Posterior cingulate gyrus (tissue), 11 donors: ENCODE measurements around the gene POLG2.
A peak's percentile ranks its signal among the peaks of the same experiment; 100 is the strongest.
"Not testable (repeated sequence)": the region's sequence is repeated elsewhere in the genome, so short reads cannot be mapped to it uniquely, and the experiment has no call there.

ENCODE experiments used
- DNase-seq, 10 donors: peaks; one replicate each; pipeline versions ENCODE4 v3.0.0 to v3.0.0-alpha.2; 2020 to 2021; ENCODE audit warnings: mixed read lengths in 3 of 10
- intact Hi-C: fragments of 100-400 bp; cut with DNase I; formaldehyde crosslinking; loops from one replicate; pipeline ENCODE4 v1.15.1; 2023

Gene POLG2

DNA sequence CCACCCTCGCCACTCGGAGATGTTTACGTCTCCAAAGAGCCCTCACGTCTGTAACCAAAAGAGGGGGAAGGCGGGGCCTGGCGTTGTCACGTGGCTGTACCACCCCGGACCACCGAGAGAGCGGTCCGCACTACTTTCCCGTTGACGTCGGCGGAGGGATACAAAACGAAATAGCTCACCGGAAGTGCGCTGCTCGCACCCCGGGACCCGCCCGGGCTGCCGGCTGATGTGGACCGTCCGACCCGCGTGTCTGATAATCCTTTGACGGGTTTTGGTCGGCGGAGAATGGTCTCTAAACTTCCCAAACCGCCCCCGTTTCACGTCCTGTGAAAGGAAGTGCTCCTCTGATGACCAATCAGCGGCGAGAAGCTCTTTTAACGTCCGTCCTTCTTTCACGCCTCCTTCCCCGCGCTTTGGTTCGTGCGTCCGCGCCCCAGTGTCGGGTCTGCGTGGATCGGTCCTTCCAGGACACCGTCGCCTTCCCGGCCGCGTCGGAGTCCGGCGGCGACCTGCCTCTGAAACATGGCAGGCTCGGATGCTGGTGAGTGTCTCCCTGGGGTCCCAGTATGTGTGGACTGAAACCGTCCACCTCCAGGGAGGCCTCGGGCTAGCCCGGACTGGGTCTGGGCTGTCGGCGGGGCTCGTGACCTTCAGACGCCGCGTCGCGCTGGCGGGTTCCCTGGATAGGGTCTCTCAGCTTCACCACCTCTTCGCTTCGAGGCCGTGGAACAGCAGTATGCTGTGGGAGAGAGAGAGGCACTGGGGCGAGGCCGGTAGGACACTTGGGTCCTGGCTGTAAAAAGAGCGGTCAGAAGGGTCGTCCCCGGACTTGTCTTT, 9.9 kb upstream of the POLG2 start, which contains the start of gene CEP95:
TSS of gene CEP95 (plus strand) at position 402 of the 837 bp plus-strand sequence. CDS start at position 523, 121 bp downstream.
- intact Hi-C loops, result loop anchor here (5.0 kb wide), 1 partner anchor 156 kb away; the partner anchor contains the start of gene SMURF2
- peak; percentile 87 to 99 (median 93) for DNase-seq

GRCh38 chr17:64506201-64506575, 9.3 kb upstream of the POLG2 start, which contains the start of gene DDX5:
TSS of gene DDX5 (minus strand) at chr17:64506289. CDS start at chr17:64506119, 170 bp downstream.
- intact Hi-C loops, result loop anchor here (5.0 kb wide), 1 partner anchor 156 kb away; the partner anchor contains the start of gene SMURF2
- DNase-seq, result peak; percentile 94 to 99 (median 95)

DNA sequence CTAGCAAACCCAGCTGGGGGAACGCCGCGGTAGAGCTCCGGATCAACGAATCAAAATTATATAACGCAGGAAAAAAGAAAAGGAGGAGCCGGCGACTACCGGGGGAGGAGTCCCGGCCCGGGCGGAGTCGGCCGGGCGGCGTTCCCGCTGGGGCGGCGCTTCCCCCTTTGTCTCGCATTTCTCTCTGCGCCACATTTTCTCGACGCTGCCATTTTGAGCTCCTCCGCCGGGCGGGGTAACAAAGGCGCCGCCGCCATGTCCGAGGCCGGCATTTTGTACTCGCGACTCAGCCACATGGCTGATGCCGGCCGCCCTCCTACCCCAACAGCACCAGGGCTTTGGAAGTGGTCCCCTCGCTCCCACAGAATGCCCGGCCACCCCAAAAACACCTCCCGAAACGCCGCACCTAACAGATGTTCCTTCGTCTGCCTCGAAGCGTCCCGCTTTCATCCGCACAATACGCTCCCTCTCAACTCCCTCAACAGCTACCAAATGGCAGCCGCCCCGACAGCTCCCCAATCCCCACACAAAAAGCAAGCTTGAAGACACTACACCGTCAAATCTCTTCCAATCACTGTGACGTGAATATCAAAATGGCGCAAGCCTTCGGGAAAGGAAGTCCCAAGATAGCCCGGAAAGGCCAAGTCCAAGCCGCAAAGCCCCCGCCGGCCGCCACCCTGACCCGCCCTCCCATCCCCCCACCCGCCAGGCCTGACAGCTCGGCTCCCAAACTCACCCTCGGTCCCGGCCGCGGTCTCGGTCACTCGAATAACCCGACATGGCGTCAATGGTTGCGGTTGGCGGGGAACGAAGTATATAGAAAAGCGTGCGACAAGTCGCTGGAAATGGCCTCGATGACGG, 8.7 kb upstream of the POLG2 start:
- intact Hi-C loops, result loop anchor here (5.0 kb wide), 1 partner anchor 157 kb away; the partner anchor contains the start of gene SMURF2
- peak; percentile 83 to 98 (median 88) for DNase-seq

- DNase-seq, result no peak
These were observed 8.0 kb upstream of the POLG2 start for GRCh38 chr17:64504769-64505339.

GRCh38 chr17:64503821-64504768, 7.2 kb upstream of the POLG2 start:
- intact Hi-C loops, result no loop called here
- DNase-seq, result no peak

More at GRCh38 chr17:64504769-64505339, 8.0 kb upstream of the POLG2 start:
- intact Hi-C loops, result loop anchor here (5.0 kb wide), 1 partner anchor 157 kb away; the partner anchor contains the start of gene SMURF2

DNA sequence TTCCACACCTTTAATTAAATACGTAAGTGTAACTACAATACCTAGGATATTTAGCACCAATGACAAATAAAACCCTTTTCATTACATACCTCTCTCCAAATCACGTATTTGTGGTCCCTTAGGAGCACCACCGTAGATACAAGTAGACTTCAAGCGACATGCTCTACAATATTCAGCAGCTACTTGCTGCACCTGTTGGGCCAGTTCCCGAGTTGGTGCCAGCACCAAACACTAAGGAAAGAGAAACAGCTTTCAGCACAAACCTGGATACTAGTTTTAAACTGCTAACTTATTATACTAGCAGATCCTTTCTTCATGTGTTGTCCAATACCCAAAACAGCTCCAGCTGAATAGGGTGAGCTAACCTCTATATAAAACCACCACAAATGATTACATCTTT, 6.5 kb upstream of the POLG2 start:
- intact Hi-C loops, result no loop called here
- DNase-seq, result no peak

- no peak for DNase-seq
- intact Hi-C loops, result no loop called here
These were observed 6.0 kb upstream of the POLG2 start for GRCh38 chr17:64502809-64503208.

- no peak for DNase-seq
- intact Hi-C loops, result no loop called here
These were observed 5.2 kb upstream of the POLG2 start for GRCh38 chr17:64502021-64502420.

DNA sequence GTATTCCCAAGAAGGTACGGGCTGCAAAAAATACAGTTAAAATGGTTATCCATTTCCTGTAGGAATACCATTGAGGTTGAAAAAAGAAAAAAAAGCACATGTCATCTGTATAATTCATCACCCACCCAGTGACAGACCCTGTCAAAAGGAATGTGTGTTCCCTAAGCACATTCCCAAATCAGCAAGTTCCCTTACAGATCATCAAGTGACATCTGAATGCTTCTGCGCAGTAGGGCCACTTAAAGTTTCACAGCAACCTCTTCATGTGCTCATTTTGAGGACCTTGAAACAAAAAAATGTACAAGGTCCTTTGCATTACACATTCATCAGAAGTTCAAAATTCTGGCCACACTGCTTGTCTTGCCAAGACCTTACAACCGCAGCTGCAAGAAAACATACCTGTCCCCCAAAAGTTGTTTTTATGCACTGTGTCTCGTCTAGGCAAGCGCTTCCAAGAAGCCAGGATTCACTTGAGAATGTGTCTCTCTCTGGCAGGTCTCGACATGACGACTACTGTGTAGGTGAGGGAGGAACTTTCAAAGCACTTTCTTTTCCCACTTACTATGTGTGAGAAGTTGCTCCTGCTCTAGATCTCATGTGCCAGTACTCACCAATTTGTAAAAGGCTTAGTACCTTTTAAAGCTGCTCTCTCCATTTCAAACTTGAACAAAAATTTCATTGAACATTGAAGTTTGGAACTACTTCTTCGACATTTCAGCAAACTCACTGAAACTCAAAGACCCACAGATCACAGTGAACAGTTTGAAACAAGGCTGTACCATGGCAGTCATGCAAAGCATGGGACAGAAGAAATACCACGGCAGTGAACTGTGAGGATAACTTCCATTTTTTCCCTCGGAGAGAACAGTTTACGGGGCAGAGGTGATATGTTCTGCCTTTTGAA, 4.3 kb upstream of the POLG2 start:
- intact Hi-C loops, result no loop called here
- DNase-seq, result no peak

DNA sequence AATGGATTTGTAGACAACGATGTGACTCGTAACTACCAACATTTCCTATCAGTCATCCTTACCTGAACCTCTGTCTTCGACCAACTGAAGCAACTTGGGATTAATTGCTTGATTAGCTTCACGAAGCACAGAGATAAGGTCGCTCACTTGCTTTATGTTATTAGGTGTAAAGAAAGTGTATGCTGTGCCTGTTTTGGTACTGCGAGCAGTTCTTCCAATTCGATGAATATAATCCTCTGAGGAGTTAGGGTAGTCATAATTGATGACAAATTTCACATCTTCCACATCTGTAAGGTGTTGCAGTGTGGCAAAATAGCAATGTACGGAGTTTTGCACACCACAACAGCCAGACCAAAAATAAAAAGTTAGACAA, 3.6 kb upstream of the POLG2 start:
- intact Hi-C loops, result no loop called here
- no peak for DNase-seq

GRCh38 chr17:64499805-64500486, 3.1 kb upstream of the POLG2 start:
- intact Hi-C loops, result no loop called here
- no peak for DNase-seq

DNA sequence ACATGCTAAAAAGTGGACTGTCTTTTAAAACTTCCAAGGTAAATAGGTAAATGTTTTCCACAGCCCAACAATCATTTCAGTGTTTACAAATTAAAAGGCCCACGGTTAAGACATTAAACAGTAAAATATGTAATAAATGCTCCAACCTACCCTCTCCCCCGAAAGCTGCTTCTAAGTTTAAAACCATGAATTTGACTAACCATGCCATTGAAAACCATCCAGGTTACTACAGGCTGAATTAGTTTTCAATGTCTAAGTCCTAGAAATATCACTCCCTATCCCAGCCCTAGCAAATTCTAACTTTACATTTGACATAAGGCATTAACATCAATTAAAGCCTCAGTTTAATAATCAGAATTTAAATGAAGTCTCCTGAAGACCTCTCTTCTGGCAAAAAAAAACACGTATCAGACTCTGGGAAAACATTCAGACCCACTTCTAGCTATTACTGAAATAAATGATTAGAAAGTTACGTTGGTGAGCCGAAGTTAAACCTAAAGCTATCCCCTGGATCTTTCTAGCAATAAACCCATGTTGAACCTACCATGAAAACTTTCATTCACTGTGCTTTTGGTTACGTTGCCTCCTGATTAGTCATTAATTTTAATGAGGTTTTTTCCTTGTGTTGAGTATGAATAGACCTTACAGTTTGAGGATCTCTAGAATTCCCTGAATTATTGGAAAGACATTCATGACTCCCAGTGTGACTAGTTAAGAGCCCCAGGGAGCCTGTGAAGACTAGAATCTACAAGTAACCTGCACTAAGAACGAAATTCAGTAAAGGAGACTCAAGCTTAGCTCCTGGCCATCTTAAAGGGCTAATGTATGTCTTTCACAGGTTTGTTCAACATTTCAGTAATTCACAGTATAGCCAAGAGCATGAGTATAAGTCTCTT, 1.7 kb upstream of the POLG2 start:
- intact Hi-C loops, result no loop called here
- no peak for DNase-seq

DNA sequence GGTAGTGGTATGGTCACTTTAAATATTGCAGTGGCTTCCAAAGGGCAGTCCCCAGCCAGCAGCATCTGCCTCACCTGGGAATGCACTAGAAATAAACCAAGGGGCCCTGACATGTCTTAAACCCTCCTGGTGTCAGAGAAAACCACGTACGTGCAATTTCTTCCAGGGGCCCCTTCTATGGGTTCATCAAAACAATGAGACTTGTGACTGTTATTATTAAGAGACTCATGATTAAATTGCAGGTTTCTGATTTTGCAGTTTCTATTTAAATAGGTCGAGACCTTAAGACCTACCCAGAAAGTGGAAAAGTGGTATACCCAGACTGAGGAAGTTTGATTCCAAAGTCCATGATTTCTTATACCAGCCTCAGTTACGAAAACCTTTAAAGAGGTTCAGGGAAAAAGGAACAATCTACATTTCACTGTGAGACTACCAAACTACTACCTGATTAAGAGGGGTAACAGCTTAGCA, 746 bp upstream of the POLG2 start:
- intact Hi-C loops, result no loop called here

GRCh38 chr17:64496348-64496785, 487 bp downstream of the POLG2 start:
- intact Hi-C loops, result no loop called here

More for the DNA sequence above, 746 bp upstream of the POLG2 start:
- DNase-seq, result no peak

GRCh38 chr17:64495300-64495699, 1.6 kb downstream of the POLG2 start:
- DNase-seq, intact Hi-C loops: not testable (repeated sequence)

More at GRCh38 chr17:64496348-64496785, 487 bp downstream of the POLG2 start:
- no peak for DNase-seq

DNA sequence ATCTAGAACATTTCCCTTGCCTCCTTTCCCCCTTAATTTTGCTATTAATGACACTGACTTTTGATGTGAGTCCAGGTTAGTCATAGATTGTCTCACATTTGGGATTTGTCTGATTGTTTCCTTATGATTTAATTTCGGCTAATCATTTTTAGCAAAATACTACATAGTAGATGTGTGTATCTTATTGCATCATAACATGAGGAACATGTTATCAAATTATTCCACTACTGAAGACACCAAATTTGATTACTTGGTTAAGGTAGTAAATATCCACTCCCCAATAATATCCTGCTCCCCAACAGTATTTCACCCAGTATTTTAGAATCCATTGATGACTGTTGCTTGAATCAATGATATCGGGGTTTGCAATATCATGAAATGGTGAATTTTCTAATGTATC, 2.7 kb downstream of the POLG2 start:
- no peak for DNase-seq
- intact Hi-C loops, result loop anchor here (5.0 kb wide), 1 partner anchor 72 kb away; no protein-coding TSS in a partner anchor
